ENCODE data around the gene FERMT2.

The FERMT2 gene

GRCh38 chr14:52821805-52822250 is 129.0 kb downstream of the FERMT2 start:
- H3K9me3 Mint-ChIP-seq, result no peaks in the 10 kb centered on the region
- no peak for ATAC-seq (replicated peaks; ENCODE audit: extremely low read depth, poor library complexity, severe bottlenecking)
- H3K4me3 Mint-ChIP-seq, result no peak overlapping the region
- H3K27me3 Mint-ChIP-seq, result no peaks in the 10 kb centered on the region
- no peak overlapping the region for H3K27ac Mint-ChIP-seq (ENCODE audit: low read depth)
- H3K4me1 Mint-ChIP-seq, result no peaks in the 10 kb centered on the region
- no peak for DNase-seq (ENCODE audit: low spot score in 2 of 2)
- no peaks in the 10 kb centered on the region for H3K36me3 Mint-ChIP-seq (ENCODE audit: insufficient read depth)

GRCh38 chr14:52808101-52808500 is 142.7 kb downstream of the FERMT2 start:
- ATAC-seq (replicated peaks; ENCODE audit: extremely low read depth, poor library complexity, severe bottlenecking), result no peak
- no peaks in the 10 kb centered on the region for H3K4me1 Mint-ChIP-seq
- no peak overlapping the region for H3K27ac Mint-ChIP-seq (ENCODE audit: low read depth)

More at GRCh38 chr14:52808101-52808500, 142.7 kb downstream of the FERMT2 start:
- H3K36me3 Mint-ChIP-seq (ENCODE audit: insufficient read depth), result no peaks in the 10 kb centered on the region
- H3K9me3 Mint-ChIP-seq, result no peaks in the 10 kb centered on the region
- no peak overlapping the region for H3K4me3 Mint-ChIP-seq
- no peak for DNase-seq (ENCODE audit: low spot score in 2 of 2)
- no peaks in the 10 kb centered on the region for H3K27me3 Mint-ChIP-seq

Data from central memory CD8-positive, alpha-beta T cell (primary cell).